Inferior parietal cortex (tissue), 1 donor: Measurements from ENCODE around the gene HLA-DRB1.
A peak's percentile ranks its signal among the peaks of the same experiment; 100 is the strongest.
"Not testable (repeated sequence)": the region's sequence is repeated elsewhere in the genome, so short reads cannot be mapped to it uniquely, and the experiment has no call there.

Experiments used
- DNase-seq: peaks from one replicate; pipeline ENCODE4 v3.0.0-alpha.2; 2016; ENCODE audit errors: extremely low spot score

The HLA-DRB1 gene

DNA sequence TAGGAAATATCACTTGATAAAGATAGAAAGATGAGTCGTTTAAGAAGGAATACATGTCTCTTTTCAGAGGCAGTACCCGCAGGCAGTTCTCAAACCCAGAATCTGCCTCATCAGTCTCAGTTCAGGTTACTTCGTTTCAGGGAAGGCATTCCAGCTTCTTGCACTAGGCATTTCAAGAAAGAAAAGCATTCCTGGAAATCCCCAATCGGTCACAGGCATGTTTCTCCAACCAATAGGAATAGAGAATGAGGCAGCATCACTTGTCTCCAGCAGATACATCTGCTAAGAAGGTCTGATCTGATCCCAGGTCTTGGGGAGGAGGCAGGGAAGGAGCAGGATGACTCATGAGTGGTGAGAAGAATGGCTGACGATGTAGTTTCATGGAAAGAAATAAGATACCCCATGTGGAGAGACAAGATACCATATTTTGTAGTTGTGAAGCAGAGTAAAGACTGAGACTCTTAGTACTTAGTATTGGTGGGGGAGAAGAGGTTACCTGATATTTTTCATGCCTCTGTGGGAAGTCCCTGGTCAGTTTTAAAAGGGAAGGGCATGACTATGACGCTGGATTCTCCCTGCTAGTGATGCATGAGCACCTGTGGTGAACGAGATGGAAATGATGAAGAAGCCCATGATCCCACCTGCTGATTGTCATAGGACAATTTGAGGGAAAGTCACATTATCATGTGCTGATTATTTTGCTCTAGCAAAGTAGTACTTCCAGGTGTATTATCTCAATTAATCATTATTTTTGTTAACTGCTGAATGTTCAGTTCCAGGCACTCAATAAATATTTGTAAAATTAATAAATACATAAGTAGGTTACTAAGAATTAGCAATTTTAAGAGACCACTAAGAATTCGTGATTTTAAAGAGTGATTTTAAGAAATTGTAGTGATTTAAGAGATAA is 20.3 kb upstream of the HLA-DRB1 start:
- DNase-seq = peak; percentile 83

DNA sequence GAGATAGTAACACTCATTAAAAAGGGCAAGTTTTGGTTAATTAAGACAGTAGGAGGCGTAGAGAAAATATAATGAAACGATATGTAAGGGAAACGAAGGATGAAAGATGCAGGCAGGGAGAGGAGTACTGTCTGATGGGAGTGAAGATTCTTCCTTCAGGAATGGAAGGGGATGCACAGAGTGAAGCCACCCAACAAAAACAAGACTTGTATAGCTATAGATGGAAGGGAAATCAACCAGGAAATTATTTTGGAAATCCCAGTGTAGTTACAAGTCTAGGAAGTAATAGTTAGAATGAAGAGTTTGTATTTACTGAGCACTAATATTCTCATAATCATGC is 19.7 kb upstream of the HLA-DRB1 start:
- no peak for DNase-seq

DNA sequence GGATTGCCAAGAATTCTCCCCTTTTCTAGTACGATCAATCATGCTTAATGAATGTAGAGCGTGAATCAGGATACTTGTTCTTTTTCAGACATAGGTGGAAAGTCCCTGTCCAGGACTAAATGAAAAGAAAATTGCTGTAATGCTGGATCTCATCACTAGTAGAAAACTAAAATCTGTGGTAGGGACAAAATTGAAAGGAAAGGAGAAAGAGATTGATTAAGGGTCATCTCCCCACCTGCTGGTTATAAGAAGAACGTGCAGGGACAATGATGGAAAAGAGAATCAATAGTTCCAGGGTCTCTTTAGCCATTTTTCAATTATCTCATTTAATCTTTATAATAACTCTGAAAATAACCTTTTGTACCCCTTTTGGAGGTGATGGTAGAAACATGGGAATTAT is 18.7 kb upstream of the HLA-DRB1 start:
- DNase-seq = no peak

DNA sequence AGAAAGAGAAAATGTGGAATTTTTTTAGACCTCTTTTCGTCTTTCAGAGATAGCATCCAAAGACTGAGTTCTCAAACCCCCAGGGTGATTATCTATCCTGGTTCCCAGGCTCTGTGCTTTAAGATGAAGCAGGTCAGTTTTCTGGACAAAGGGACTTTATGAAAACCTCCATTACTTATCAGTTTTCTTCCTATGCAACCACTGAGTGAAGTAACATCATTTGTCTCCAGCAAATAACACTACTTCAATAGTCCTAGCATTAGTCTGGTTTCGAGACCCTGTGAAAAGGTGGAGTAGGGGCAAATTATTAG is 18.3 kb upstream of the HLA-DRB1 start:
- no peak for DNase-seq

DNA sequence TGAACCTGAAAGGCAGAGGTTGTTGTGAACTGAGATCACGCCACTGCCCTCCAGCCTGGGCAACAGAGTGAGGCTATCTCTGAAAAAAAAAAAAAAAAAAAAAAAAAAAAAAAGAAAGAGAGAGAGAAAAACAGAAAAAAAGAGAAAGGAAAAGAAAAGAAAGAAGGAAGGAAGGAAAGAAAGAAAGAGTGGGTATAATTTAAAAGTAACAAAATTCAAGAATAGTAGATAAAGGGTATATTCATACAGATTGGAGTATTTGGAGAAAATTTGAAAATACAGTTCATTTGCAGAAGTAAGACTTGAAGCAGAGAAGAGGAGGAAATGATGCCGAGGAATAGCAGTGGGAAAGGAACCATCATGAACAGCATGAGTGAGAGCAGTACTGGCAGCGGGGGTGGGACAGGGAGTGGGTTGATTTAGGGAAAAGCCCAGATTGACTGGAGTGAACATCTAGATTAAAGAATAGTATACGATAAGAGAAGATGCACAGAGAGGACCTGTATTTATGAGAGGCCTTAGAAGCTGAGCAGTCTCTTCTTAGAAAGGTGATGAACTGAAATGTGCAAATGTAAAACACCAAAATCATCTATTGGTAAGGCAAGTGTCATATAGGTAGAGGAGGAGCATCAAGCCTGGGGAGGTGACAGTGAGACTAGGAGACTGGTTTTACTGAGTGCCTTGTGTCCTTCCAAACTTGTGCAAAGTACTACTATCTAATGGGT is 17.8 kb upstream of the HLA-DRB1 start:
- DNase-seq = no peak

DNA sequence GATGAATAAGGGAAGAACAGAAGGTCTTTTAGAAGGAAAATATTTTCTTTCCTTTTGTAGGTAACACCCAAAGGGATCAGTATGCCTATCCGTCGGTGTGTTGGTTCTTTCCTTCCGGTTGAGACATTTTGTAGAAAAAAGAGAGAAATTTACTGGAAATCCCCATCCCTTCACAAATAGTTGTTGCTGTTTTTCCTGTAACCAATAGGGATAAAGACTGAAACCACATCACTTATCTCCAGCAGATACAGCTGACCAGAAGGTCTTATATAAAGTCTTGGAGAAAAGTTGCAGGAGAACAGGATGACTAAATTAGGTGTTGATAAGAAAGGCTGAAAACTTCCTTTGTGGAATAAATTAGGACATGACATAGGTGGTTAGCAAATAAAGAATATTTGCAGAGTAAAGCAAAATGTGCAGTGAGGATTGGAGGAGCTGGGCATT is 14.8 kb upstream of the HLA-DRB1 start:
- no peak for DNase-seq

DNA sequence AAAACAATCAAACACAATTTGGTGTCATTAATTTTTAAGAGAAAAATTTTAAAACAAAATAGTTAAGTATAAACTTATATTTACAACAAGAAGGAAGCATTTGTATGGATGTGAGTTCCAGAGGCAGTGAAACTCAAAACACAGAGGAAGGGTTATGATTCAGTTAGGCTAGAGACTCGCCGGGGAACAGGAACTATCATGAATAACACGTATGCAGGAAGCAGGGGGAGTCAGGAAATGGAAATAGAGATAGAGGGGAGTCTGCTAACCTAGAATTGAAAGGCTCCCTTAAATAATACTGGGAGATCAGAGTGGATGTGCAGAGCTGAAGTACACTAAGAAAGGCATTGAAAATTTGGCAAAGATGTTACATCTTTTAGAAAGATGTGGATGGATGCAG is 14.2 kb upstream of the HLA-DRB1 start:
- DNase-seq = no peak

DNA sequence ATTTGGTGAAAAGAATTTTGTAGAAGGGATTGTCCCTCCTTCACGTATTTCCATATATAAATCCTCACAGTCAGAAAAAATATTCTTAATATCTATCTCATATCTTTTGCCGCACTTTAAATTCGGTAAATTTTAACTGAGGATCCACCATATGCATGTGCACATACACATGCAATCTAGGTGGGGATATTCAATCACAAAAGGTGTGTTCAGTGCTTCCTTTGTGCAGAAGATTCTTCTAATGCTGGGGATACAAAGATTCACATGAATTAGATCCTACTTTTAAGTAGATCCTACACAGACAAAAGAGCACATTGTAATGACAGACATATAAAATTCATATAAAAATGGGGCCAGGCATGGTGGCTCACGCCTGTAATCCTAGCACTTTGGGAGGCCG is 13.6 kb upstream of the HLA-DRB1 start:
- DNase-seq = no peak

DNA sequence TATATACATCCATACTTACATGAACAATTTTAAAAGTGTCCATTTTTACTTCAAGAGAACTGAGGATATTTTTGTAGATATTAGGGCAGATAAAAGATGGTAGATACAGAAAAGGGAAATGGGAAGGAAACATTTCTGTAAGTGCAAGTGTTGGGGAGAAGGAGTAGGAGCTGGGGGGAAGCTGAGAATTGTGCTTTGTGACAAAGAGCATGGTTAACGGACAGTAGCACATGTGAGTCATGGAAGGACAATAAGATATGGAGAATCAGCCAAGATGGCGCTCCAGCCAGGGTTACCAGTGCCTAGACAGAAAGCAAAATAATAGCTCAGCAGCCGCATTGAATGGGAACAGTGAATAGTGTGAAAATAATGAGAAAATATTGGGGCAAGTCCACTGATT is 12.7 kb upstream of the HLA-DRB1 start:
- no peak for DNase-seq

DNA sequence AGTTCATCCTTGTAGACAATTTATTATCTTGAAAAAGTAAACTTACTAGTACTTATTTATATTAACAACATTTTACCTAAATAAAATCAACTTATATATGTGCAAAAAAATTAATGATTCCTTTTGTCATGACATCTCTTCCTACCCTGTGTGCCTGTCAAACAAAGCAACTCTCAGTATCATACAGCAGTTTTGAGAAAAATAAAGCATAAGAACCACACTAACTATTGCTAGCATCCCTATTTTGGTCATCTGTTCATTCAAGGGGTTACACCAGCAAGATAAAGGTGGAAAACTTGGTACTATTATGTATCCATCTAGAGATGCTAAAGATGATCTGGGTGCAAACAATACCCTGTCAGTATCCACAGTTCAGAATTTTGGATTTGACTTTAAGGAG is 7.4 kb upstream of the HLA-DRB1 start:
- no peak for DNase-seq

DNA sequence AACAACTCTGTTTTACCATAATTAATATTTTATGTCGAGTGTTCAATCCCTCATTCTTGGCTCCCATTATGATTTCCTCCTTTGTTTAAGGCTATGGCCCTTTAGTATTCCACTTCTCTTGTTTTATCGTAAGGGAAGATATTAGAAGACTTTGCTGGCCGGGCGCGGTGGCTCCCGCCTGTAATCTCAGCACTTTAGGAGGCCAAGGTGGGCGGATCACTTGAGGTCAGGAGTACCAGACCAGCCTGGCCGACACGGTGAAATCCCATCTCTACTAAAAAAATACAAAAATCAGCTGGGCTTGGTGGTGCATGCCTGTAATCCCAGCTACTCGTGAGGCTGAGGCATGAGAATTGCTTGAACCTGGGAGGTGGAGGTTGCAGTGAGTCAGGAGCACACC is 1.1 kb upstream of the HLA-DRB1 start:
- not testable (repeated sequence) for DNase-seq

DNA sequence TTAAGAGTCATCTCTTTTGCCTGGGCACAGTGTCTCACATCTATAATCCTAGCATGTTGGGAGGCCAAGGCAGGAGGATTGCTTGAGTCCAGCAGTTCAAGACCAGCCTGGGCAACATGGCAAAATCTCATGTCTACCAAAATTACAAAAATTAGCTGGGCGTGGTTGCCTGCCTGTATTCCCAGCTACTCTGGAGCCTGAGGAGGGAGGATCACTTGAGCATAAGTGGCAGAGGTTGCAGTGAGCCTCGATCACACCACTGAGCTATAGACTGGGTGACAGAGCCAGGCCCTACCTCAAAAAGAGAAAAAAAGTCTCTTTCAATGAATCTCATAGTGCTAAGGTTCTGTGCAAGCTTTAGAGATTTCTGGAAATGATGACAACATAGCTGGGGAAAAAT is 1.5 kb downstream of the HLA-DRB1 start:
- no peak for DNase-seq

DNA sequence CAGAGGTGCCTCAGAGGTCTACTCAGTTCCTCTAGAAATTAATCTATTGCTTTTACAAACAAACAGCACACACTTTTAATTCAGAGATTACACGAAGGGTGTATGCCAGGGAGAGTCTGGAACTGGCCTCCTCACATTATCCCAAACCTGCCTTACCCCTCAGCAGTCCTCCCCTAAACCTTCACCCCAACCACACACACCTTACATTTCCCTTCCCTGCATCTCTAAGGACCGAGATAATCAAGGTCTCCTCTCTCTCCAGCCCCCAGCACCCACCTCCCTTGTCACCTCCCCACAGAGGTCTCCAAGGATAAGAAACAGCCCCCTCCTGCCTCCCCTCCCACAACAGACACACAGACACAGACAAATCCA is 6.1 kb downstream of the HLA-DRB1 start:
- no peak for DNase-seq

DNA sequence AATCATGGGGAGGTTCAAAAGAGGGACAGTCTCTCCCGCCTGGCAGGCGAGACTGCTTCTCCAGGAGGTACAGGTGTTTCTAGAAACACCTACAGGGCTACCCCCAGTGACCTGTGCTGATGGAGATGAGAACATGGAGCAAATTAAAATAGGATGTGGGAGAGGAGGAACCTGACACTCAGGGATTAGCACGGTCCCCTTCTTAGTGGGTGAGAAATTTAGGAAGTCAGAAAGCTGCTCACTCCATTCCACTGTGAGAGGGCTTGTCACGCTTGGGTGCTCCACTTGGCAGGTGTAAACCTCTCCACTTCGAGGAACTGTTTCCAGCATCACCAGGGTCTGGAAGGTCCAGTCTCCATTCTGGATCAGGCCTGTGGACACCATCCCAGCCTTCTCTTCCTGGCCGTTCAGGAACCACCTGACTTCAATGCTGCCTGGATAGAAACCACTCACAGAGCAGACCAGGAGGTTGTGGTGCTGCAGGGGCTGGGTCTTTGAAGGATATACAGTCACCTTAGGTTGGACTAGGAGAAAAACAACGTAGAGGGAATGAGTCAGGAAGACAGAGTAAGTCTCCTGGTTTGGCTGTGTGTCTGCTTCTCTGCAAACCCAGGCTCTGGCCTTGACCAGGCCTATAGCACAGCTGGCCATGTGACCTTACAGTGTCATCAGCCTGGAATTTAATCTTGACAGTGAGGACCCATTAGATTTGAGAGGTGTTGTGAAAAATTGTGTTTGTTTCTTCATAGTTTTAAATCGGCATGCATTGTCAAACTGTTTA is 8.1 kb downstream of the HLA-DRB1 start:
- DNase-seq = no peak

DNA sequence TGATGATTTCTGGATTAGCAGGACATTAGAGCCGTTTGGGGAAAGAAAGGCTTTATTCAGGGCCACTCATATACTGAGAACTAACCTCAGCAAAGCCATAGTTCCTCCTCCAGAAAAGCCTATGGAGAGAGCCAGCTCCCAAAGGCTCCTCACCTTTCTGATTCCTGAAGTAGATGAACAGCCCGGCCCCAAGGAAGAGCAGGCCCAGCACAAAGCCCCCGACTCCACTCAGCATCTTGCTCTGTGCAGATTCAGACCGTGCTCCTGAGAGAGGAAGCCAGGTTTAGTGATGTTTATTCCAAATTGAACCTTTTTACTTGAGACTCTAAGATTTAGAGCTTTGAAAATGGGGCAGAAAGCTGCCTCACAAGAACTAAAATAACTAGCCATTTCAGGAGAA is 9.1 kb downstream of the HLA-DRB1 start:
- DNase-seq = no peak

DNA sequence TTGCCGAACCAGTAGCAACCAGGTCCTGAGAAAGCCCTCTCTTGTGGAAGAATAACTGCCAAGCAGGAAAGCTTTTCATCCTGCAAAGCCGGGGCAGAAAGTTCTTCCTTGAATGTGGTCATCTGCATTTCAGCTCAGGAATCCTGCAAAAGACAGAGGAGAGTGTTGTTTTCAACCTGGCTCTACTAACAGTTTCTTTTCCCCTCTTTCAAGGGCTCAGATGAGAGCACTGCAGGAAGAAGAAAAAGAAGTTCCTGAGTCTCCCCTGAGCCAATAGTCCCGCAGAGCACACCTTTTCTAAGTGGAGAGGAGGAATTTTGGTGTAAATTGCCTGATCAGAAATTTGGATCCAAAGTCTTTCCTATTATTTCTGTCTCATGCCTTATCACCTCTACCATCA is 10.7 kb downstream of the HLA-DRB1 start:
- DNase-seq = no peak

DNA sequence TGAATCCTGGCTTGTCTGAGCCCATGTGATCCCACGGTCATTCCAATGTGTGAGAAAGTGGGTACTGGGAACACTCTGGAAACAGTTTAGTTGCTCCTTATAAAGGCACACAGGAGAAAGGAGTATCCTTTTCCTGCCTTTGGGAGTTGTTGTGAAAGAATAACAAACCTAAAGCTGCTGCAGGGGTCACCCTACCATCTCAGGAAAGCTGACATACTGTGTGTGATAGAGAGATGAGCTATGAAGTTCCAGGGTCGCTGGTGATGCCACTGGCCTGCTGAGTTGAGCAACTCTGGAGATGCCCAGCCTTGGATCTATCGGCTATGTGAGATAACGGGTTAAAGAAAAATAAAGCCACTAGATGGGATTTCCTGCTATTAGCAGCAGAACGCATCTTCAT is 12.2 kb downstream of the HLA-DRB1 start:
- not testable (repeated sequence) for DNase-seq

DNA sequence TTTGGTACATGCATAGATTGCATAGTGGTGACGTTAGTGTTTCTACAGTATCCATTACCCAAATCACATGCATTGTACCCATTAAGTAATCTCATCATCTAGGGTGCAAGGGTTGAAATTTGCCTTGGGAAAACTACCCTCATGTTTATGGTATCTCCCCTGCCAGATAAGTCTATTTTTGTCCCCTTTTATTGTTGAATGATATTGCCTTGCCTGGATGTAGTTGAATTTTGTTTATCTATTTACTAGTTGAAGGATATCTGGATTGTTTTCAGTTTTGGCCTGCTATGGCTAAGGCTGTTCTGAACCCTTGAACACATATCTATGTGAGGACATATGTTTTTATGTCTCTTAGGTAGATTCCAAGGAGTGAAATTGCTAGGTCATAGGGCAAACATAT is 13.4 kb downstream of the HLA-DRB1 start:
- no peak for DNase-seq

DNA sequence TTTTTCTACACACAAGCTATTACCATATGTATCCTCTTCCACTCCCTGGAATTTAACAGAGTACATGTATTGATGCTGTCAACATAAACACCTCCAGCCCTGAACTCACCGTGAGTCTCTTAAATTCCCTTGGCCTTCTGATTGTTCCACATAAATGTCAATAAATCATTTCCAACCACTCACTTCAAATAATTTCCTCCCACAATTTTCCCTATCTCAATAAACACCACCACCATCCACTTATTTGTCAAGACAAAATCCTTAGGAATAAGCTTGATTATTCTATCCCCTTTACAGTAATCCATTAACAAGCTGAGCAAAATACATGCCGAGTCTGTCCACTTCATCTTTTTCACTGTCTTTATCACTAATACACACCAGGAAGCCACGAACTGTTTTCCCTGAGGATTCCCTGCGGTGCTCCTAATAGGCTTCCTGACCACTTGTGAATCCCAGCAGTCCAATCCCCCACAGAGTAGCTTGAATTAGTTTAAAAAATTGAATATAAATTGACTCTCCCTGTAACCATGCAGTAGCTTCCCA is 19.2 kb downstream of the HLA-DRB1 start:
- no peak for DNase-seq

DNA sequence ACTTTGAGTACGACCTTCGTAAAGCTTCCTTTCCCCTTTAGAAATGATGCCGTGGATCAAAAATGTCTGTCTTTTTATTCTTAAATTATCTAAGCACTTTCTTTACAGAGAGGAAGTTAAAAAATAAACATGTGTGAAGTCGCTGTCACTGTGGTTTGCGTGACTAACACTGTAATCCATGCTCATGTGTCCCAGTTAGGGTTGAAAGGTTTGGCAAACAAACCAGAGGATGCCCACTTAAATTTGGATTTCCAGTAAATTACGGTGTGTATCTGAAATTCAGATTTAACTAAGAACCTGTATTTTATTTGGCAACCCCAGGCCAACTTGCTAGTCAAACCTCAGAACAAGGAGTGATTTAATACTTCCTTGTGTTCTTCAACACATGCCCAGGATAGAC is 21.1 kb downstream of the HLA-DRB1 start:
- no peak for DNase-seq

DNA sequence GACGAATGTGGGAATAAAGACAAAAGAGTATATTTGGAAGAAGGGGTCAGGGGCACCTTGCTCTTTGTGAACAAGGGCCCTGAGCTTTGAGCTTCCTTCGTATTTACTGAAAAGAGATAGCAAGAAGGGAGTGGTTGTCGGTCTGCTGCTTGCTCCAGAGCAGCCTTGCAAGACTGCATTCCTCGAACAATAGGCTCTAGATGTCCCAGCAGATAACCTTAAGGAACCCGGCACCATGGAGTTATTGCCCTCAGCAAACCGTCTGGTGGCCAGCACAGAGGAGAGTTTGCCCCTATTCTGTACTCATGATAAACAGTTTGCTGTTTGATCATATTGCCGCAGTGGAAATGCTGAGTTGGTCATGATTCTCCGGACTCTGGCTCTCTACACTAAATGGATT is 22.7 kb downstream of the HLA-DRB1 start:
- no peak for DNase-seq

DNA sequence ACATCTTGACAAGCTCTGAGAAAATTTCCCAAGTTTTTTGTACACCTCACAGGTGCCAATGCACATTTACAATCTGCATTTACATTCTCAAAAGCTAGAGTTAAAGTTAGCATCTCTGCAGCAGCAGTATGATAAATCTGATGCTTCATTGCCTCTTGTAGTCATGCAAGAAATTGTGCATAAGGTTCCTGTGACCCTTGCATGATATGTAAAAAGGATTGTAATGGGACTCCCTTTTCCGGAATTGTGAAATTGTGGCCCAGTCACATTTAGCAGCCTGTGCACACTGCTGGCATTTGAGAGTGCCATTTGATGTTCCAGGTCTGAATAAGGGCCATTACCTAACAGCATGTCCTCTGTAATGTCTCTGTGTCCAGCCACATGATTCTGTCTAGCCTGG is 24.1 kb downstream of the HLA-DRB1 start:
- no peak for DNase-seq
